Tibial nerve (tissue), 4 donors: ENCODE results near the gene CFAP299. TPM values are rescaled to one million over a fixed set of nuclear protein-coding genes. Genes with fewer than 3 reads are reported as not detected.

Experiments
- DNase-seq, 2 donors: peaks; one replicate each; pipeline ENCODE4 v3.0.0-alpha.2; 2019; ENCODE audit warnings: low spot score in 2 of 2
- H3K27ac ChIP-seq, 4 donors: fragments of 200-600 bp; sonication (generic) in 3 of 4; one replicate each; pipeline ENCODE4 v1.5.1; 2017 to 2019; ENCODE audit warnings: mild to moderate bottlenecking in 1 of 4
- H3K27me3 ChIP-seq, 2 donors: fragments of 200-600 bp; sonication (generic) in 1 of 2; one replicate each; pipeline versions ENCODE4 v1.5.1 to v1.6.0; 2017 to 2019
- H3K36me3 ChIP-seq, 3 donors: fragments of 200-600 bp; sonication (generic); one replicate each; pipeline ENCODE4 v1.5.1; 2018 to 2019
- H3K4me1 ChIP-seq, 4 donors: fragments of 200-600 bp; sonication (generic) in 3 of 4; one replicate each; pipeline ENCODE4 v1.5.1; 2017 to 2019
- H3K4me3 ChIP-seq, 4 donors: fragments of 200-600 bp; sonication (generic) in 3 of 4; one replicate each; pipeline ENCODE4 v1.5.1; 2017 to 2019; ENCODE audit warnings: mild to moderate bottlenecking in 1 of 4, moderate library complexity in 1 of 4
- H3K9me3 ChIP-seq, 4 donors: fragments of 200-600 bp; sonication (generic) in 3 of 4; one replicate each; pipeline ENCODE4 v1.5.1; 2017 to 2019
- EP300 ChIP-seq, 2 donors: sonication (generic); formaldehyde crosslinking; IDR thresholded peaks; one replicate each; pipeline ENCODE4 v1.6.1; 2017; ENCODE audit warnings: antibody characterized with exemption in 2 of 2, mild to moderate bottlenecking in 1 of 2
- POLR2A ChIP-seq, 2 donors: fragments of 450-650 bp; IDR thresholded peaks; one replicate each; pipeline ENCODE4 v1.6.1; 2017; ENCODE audit warnings: antibody characterized with exemption in 2 of 2, mild to moderate bottlenecking in 2 of 2, moderate library complexity in 2 of 2
- WGBS, 2 donors: methylation state at CpG; one replicate each; pipeline ENCODE4 v1.1.5; 2018; 5-methylcytosine and 5-hydroxymethylcytosine counted together
- total RNA-seq, 4 donors: library from RNA; depleted of rRNA; stranded (reverse); fragments of >200 nt; gene quantifications; one replicate each; pipeline ENCODE4 v1.1.0, GENCODE V29; 2016
- TF ChIP-seq, protein P1 (sequence below), 5 experiments: fragments of 200-600 bp in 3 of 5; fragments of 450-650 bp in 2 of 5; sonication (generic) in 3 of 5; IDR thresholded peaks; one replicate each; pipeline ENCODE4 v1.5.1; 2016 to 2019; ENCODE audit warnings: antibody characterized with exemption in 5 of 5, mild to moderate bottlenecking in 3 of 5, moderate library complexity in 2 of 5

Gene CFAP299
- total RNA-seq, 4 donors from 2014 or later, result under 0.01 to 0.87 (median 0.39) TPM; not detected in 1

DNA sequence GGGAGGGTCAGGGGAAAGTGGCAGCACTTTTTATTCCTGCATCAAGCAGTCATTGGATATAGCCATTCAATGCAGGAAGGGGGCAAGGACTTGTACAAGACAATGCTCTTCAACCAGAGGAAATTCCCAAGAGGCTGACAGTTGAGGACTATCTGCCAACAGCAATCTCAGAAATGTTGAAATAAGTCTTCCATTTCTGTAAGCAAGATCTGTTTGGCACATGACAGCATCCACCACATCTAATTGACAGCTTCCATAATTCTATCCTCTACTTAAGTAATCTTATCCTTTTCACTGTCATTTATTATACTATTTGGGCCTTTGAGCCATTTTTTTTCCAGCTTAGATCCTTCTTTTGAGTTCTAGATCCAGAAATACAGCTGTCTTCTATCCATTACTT lies 110.7 kb downstream of the CFAP299 start:
- no peaks in the 10 kb centered on the region for H3K27me3 ChIP-seq
- H3K4me1 ChIP-seq, result no peaks in the 10 kb centered on the region
- no peaks in the 10 kb centered on the region for H3K36me3 ChIP-seq
- TF ChIP-seq, protein P1, sequence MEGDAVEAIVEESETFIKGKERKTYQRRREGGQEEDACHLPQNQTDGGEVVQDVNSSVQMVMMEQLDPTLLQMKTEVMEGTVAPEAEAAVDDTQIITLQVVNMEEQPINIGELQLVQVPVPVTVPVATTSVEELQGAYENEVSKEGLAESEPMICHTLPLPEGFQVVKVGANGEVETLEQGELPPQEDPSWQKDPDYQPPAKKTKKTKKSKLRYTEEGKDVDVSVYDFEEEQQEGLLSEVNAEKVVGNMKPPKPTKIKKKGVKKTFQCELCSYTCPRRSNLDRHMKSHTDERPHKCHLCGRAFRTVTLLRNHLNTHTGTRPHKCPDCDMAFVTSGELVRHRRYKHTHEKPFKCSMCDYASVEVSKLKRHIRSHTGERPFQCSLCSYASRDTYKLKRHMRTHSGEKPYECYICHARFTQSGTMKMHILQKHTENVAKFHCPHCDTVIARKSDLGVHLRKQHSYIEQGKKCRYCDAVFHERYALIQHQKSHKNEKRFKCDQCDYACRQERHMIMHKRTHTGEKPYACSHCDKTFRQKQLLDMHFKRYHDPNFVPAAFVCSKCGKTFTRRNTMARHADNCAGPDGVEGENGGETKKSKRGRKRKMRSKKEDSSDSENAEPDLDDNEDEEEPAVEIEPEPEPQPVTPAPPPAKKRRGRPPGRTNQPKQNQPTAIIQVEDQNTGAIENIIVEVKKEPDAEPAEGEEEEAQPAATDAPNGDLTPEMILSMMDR (IDR thresholded peaks at IDR 0.05), result no peak
- TF ChIP-seq POLR2A (IDR thresholded peaks at IDR 0.05) (no peak), EP300 (IDR thresholded peaks at IDR 0.05) (no peak)
- no peaks in the 10 kb centered on the region for H3K9me3 ChIP-seq
- H3K4me3 ChIP-seq, result no peak overlapping the region
- no peak overlapping the region for H3K27ac ChIP-seq
- DNase-seq, result no peak

GRCh38 chr4:80446664-80447063 lies 111.1 kb downstream of the CFAP299 start:
- no peak for DNase-seq
- no peaks in the 10 kb centered on the region for H3K9me3 ChIP-seq
- no peak overlapping the region for H3K4me3 ChIP-seq
- H3K27ac ChIP-seq, result no peak overlapping the region
- no peaks in the 10 kb centered on the region for H3K27me3 ChIP-seq
- H3K4me1 ChIP-seq, result no peaks in the 10 kb centered on the region
- TF ChIP-seq, protein P1 (IDR thresholded peaks at IDR 0.05), result no peak
- TF ChIP-seq EP300 (IDR thresholded peaks at IDR 0.05) (no peak), POLR2A (IDR thresholded peaks at IDR 0.05) (no peak)
- no peaks in the 10 kb centered on the region for H3K36me3 ChIP-seq
- 73 to 84% methylated on average over 1 of the region's 1 CpG for WGBS, 2 donors

- Histone ChIP-seq H3K27ac (no peak overlapping the region), H3K4me3 (no peak overlapping the region), H3K36me3 (no peaks in the 10 kb centered on the region), H3K27me3 (no peaks in the 10 kb centered on the region), H3K4me1 (no peaks in the 10 kb centered on the region), H3K9me3 (no peaks in the 10 kb centered on the region)
- 95 to 97% methylated on average over 9 of the region's 9 CpGs for WGBS, 2 donors
- DNase-seq, result no peak
- TF ChIP-seq, protein P1 (IDR thresholded peaks at IDR 0.05), result no peak
- TF ChIP-seq POLR2A (IDR thresholded peaks at IDR 0.05), result no peak
- TF ChIP-seq EP300 (IDR thresholded peaks at IDR 0.05), result no peak
These were observed 112.0 kb downstream of the CFAP299 start for GRCh38 chr4:80447493-80447892.

GRCh38 chr4:80448056-80448455 lies 112.5 kb downstream of the CFAP299 start:
- Histone ChIP-seq H3K4me1 (no peaks in the 10 kb centered on the region), H3K4me3 (no peak overlapping the region), H3K27ac (no peak overlapping the region), H3K36me3 (no peaks in the 10 kb centered on the region), H3K27me3 (no peaks in the 10 kb centered on the region), H3K9me3 (no peaks in the 10 kb centered on the region)
- no peak for DNase-seq
- WGBS, 2 donors, result 67 to 82% methylated on average over 1 of the region's 1 CpG
- TF ChIP-seq POLR2A (IDR thresholded peaks at IDR 0.05) (no peak), EP300 (IDR thresholded peaks at IDR 0.05) (no peak)
- TF ChIP-seq, protein P1 (IDR thresholded peaks at IDR 0.05), result no peak

GRCh38 chr4:80452055-80452454 lies 116.5 kb downstream of the CFAP299 start:
- 81 to 90% methylated on average over 2 of the region's 2 CpGs for WGBS, 2 donors
- Histone ChIP-seq H3K27ac (no peak overlapping the region), H3K9me3 (no peaks in the 10 kb centered on the region), H3K4me1 (no peaks in the 10 kb centered on the region), H3K27me3 (no peaks in the 10 kb centered on the region), H3K36me3 (no peaks in the 10 kb centered on the region), H3K4me3 (no peak overlapping the region)
- DNase-seq, result no peak
- TF ChIP-seq, protein P1 (IDR thresholded peaks at IDR 0.05), result no peak
- TF ChIP-seq POLR2A (IDR thresholded peaks at IDR 0.05), result no peak
- no peak for TF ChIP-seq EP300 (IDR thresholded peaks at IDR 0.05)
